GM19025 (cell line): Measurements from ENCODE around the gene CRB1.
"Not testable (repeated sequence)": the region's sequence is repeated elsewhere in the genome, so short reads cannot be mapped to it uniquely, and the experiment has no call there.

ENCODE experiments used
- ATAC-seq: cut with Tn5 transposase; IDR thresholded peaks from one replicate; pipeline ENCODE4 v1.9.1; 2021; ENCODE audit warnings: mild to moderate bottlenecking, low read depth, moderate library complexity; ENCODE audit not compliant: unreplicated experiment

Gene CRB1

DNA sequence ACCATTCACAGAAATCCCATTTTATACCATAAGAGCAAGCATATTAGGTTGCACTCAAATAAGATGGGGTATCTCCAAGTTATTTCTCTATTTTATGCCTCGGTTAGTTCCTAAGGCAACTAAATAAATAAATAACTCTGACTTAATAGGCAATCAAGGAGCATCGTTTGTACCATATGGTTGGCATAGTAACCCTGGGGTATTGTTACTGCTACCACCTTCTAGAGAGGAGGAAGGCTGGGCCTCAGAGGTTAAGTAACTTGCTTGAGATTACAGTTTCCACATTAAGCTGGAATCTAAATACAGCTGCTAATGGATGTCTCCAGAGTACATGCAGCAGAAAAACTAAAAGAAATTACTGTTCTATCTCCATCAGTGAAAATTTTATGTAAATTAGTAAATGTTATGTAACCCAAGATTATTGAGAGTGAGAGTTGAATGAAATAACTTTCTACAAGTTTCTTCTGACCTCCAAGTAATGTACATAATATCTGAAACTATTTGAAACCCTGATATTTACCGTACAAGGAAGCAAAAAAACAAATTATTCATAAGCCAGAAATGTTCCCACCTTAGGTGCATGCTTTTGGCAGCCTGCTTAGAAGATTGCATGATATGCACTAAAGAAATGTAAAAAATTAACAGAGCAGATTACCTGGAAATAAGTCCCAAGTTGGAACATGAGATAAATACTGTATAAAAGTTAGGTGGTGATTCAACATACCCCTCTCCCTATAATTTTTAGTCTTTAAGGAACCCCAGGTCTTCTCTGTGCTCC is 127.0 kb downstream of the CRB1 start:
- no peak for ATAC-seq

- no peak for ATAC-seq
Measured at GRCh38 chr1:197397895-197398294, 129.8 kb downstream of the CRB1 start.

- no peak for ATAC-seq
Measured at GRCh38 chr1:197399755-197400521, 131.9 kb downstream of the CRB1 start.

GRCh38 chr1:197400522-197400902 is 132.5 kb downstream of the CRB1 start:
- ATAC-seq, result no peak

DNA sequence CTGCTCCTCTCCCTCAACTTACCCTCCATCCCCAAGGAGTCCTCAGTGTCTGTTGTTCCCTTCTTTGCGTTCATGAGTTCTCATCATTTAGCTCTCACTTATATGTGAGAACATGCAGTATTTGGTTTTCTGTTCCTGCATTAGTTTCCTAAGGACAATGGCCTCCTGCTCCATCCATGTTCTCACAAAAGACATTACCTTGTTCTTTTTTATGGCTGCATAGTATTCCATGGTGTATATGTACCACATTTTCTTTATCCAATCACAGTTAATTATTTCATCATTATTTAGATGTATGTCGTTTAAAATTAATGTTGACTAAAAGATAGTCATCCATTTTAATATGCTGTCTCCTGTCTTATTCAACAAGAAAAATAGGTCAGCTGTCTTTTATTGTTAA is 134.1 kb downstream of the CRB1 start:
- no peak for ATAC-seq

- ATAC-seq, result not testable (repeated sequence)
Measured at GRCh38 chr1:197404774-197405173, 136.7 kb downstream of the CRB1 start.

DNA sequence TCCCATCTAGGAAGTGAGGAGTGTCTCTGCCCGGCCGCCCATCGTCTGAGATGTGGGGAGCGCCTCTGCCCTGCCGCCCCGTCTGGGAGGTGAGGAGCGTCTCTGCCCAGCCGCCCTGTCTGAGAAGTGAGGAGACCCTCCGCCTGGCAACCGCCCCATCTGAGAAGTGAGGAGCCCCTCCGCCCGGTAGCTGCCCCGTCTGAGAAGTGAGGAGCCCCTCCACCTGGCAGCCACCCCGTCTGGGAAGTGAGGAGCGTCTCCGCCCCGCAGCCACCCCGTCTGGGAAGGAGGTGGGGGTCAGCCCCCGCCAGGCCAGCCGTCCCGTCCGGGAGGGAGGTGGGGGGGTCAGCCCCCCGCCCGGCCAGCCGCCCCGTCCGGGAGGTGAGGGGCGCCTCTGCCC is 137.6 kb downstream of the CRB1 start:
- not testable (repeated sequence) for ATAC-seq

- no peak for ATAC-seq
Measured at GRCh38 chr1:197413564-197413963, 145.5 kb downstream of the CRB1 start.

DNA sequence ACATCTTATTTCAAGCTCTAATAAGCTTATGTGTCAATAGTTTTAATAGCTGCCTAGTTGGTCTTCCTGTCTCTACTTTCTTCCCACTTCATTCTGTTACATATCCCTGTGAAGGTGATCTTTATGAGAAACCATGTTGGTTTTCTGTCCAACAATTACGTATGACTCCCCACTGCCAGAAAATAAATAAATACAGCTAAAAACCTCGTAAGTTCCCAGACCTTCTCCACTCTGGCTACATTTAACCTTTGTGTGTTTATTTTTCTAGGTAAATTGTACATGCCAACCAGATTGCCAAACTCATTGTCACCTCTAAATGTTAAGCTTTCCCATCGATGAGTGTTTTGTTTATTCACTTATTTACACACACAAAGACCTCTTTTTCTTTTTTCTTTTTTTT is 147.2 kb downstream of the CRB1 start:
- ATAC-seq, result no peak

GRCh38 chr1:197418693-197419092 is 150.6 kb downstream of the CRB1 start:
- no peak for ATAC-seq

- no peak for ATAC-seq
Measured at GRCh38 chr1:197422993-197423392, 154.9 kb downstream of the CRB1 start.

DNA sequence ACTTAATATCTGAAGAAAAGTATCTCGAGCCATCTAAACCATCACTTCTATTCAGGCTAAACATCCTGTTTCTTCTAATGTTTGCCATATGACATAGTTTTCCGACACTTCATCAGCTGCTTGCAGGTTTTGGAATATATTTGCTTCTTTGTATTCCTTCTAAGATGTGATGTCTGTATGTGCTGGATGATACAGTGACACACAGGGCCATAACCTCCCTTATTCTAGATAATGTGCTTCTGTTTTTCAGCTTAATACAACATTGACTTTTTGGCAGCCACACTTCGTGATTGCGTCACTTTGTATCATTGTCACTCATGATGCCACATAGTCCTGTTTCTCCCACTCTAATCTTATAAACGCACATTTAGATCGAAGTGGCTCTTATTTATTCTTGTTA is 156.3 kb downstream of the CRB1 start:
- ATAC-seq, result no peak

GRCh38 chr1:197429372-197429771 is 161.3 kb downstream of the CRB1 start:
- ATAC-seq, result no peak

DNA sequence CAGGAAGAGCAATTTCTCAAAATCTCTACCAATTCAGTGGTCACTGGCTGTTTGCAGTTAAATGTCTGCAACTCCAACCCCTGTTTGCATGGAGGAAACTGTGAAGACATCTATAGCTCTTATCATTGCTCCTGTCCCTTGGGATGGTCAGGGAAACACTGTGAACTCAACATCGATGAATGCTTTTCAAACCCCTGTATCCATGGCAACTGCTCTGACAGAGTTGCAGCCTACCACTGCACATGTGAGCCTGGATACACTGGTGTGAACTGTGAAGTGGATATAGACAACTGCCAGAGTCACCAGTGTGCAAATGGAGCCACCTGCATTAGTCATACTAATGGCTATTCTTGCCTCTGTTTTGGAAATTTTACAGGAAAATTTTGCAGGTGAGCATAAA is 167.2 kb downstream of the CRB1 start:
- ATAC-seq, result no peak

GRCh38 chr1:197437601-197438000 is 169.5 kb downstream of the CRB1 start:
- ATAC-seq, result no peak

- ATAC-seq, result no peak
Measured at GRCh38 chr1:197438010-197438790, 170.1 kb downstream of the CRB1 start.

DNA sequence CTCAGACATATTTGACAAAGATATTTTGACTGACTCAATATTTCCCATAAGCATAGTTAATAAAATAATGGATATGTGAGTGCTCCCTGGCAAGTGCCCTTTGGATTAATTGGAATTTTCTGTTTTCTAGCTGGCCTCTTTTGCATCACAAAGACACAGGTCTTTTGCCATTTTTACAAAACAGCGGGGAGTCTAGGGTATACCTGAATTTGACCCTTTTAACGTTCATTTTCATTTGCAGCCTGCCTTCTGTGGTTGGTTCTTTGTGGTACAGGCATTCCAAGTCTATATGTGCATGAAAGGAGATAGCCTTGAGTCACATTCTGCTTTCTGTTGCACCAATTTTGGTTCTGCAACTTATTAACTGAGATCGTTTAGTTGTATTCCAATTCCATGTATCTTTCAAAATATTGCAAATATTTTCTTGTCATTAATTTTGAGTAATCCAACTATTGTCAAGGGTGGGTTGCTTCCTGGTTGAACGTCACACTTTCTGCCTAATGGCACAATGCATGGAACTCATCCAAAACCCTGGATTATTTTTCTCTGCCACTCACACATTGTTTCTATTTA is 171.7 kb downstream of the CRB1 start:
- no peak for ATAC-seq

DNA sequence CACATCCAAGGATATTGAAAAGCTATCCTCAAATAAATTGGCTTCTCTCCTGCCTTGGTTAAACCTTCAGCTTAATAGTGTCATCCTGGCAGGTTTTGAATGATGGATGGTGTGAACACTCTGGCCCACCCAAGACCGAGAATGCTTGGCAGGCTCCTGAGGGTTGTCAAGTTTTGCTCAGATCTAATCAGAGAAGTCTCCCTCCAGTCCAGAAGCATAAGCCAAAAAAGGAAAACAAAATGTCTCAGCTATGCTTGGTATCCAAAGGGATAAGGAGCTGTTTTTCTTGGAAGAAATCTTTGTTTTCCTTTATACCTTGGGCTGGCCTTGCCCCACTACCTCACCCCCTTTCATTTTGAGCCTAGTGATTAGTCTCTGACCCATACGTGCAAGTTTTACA is 172.7 kb downstream of the CRB1 start:
- ATAC-seq, result no peak

DNA sequence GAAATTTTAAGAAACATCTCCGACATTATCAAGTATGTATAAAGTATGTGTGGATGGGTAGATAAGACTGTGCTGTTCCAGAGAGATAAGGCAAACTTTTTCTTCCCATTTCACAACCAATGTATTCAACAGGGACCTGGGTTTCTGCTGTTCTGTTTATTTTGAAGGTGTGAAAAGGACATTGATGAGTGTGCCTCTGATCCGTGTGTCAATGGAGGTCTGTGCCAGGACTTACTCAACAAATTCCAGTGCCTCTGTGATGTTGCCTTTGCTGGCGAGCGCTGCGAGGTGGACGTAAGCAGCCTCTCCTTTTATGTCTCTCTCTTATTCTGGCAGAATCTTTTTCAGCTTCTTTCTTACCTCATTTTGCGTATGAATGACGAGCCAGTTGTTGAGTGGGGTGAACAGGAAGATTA is 174.0 kb downstream of the CRB1 start:
- ATAC-seq, result no peak

GRCh38 chr1:197444755-197445154 is 176.7 kb downstream of the CRB1 start:
- ATAC-seq, result no peak
